RWPE1 (cell line): ENCODE measurements around the gene HNRNPH1.

Experiments used
- CTCF ChIA-PET: fragments of 350-600 bp; sonication (Branson Sonifier 250); formaldehyde crosslinking; extraction: SDS; loops from one replicate; lab custom pipeline; 2021; lab: Yijun Ruan, JAX
- POLR2A ChIA-PET: fragments of 400-600 bp; formaldehyde crosslinking; extraction: SDS; loops from one replicate; lab custom pipeline; 2020; ENCODE audit warnings: antibody characterized with exemption; ENCODE audit not compliant: low non-redundant PET; lab: Yijun Ruan, JAX
- DNase-seq: peaks from one replicate; pipeline ENCODE4 v3.0.0; 2012; ENCODE audit warnings: low spot score
- H3K27ac ChIP-seq: fragments of 450-650 bp; 2 replicates; pipeline ENCODE4 v1.5.1; 2017
- CTCF ChIP-seq: fragments of 450-650 bp; conservative IDR thresholded peaks from 2 replicates; pipeline ENCODE4 v1.5.1; 2017; ENCODE audit warnings: low read depth, mild to moderate bottlenecking

The HNRNPH1 gene

GRCh38 chr5:179615203-179615602, 8.3 kb downstream of the HNRNPH1 start:
- POLR2A ChIA-PET, result interaction anchor here (0.5 kb wide), 1 partner anchor 24 kb away, joined by 3 read pairs; no protein-coding TSS in a partner anchor
- H3K27ac ChIP-seq, result no peak overlapping the region
- no peak for DNase-seq
- TF ChIP-seq CTCF, result no peak
- CTCF ChIA-PET, result interaction anchor here (1.0 kb wide), 1 partner anchor 12 kb away, joined by 4 read pairs; no protein-coding TSS in a partner anchor

- POLR2A ChIA-PET, result interaction anchor here (0.5 kb wide), 1 partner anchor 24 kb away, joined by 3 read pairs; no protein-coding TSS in a partner anchor
- DNase-seq, result no peak
- TF ChIP-seq CTCF, result no peak
- CTCF ChIA-PET, result interaction anchor here (0.6 to 1.0 kb wide), 2 partner anchors 11 to 13 kb away, joined by 3 to 4 read pairs; no protein-coding TSS in a partner anchor
- H3K27ac ChIP-seq, result no peak overlapping the region
These were observed 8.7 kb downstream of the HNRNPH1 start for GRCh38 chr5:179614745-179615144.

GRCh38 chr5:179613460-179614071, 9.9 kb downstream of the HNRNPH1 start:
- ChIA-PET CTCF (interaction anchor here (0.5 kb wide), 1 partner anchor 9 kb away, joined by 4 read pairs; no protein-coding TSS in a partner anchor), POLR2A (interaction anchor here (0.8 to 1.1 kb wide), 2 partner anchors 9 to 10 kb away, joined by 3 read pairs; partner anchors contain the start of gene HNRNPH1)
- peak overlapping the region; percentile 51 for H3K27ac ChIP-seq
- no peak for TF ChIP-seq CTCF
- DNase-seq, result no peak

- TF ChIP-seq CTCF, result no peak
- ChIA-PET CTCF (interaction anchor here (0.6 kb wide), 1 partner anchor 1355 kb away, joined by 3 read pairs; no protein-coding TSS in a partner anchor), POLR2A (interaction anchor here (1.1 kb wide), 1 partner anchor 10 kb away, joined by 3 read pairs; the partner anchor contains the start of gene HNRNPH1)
- DNase-seq, result no peak
- H3K27ac ChIP-seq, result peak overlapping the region; percentile 61
These were observed 10.7 kb downstream of the HNRNPH1 start for GRCh38 chr5:179612577-179613459.

GRCh38 chr5:179610903-179611265, 12.6 kb downstream of the HNRNPH1 start:
- ChIA-PET CTCF (no interaction called here), POLR2A (no interaction called here)
- TF ChIP-seq CTCF, result no peak
- DNase-seq, result no peak
- H3K27ac ChIP-seq, result peak overlapping the region; percentile 69
